Right hindlimb (tissue), 1 donor: ENCODE results near the gene EP300.
"Not testable (repeated sequence)": the region's sequence is repeated elsewhere in the genome, so short reads cannot be mapped to it uniquely, and the experiment has no call there.

Experiments used
- DNase-seq: peaks from one replicate; pipeline ENCODE4 v3.0.0-alpha.2; 2018

EP300 gene

GRCh38 chr22:41085842-41086241 lies 6.5 kb upstream of the EP300 start:
- no peak for DNase-seq

DNA sequence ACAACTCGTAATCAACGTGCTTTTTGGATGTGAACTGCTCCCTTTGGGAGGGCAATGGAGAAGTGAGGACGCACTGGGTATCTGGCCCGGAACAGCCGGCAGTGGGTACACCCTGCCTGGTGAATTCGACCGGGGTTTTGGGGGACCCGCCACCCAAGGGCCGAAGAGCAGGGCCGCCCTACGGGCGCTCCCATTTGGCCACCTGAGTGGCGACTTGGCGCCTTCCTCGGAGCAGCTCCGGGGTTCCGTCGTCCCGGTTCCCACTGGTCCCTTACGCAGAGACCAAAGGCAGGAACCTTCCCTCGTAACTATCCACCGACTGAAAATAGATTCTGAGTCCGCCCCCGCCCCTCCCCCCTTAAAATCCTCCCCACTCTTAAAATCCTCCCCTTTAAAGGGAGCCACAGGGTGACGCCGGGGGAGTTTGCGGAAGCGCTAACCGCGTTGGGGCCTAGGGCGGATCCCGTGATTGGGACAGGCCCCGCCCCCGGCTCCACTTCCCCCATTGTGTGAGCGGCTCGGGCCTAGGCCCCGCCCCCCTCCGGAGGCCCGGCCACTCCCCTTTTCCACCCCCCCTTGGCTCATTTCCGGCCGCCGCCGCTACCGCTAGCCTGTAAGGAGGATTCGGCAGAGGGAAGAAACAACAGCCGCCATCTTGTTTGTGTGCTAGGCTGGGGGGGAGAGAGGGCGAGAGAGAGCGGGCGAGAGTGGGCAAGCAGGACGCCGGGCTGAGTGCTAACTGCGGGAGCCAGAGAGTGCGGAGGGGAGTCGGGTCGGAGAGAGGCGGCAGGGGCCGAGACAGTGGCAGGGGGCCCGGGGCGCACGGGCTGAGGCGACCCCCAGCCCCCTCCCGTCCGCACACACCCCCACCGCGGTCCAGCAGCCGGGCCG lies 1.0 kb upstream of the EP300 start:
- DNase-seq: peak; percentile 100

- peak; percentile 58 for DNase-seq
Measured at GRCh38 chr22:41092847-41093411, 537 bp downstream of the EP300 start.

- peak; percentile 30 for DNase-seq
Measured at GRCh38 chr22:41094041-41094593, 1.7 kb downstream of the EP300 start.

- DNase-seq: no peak
Measured at GRCh38 chr22:41096391-41096790, 4.0 kb downstream of the EP300 start.

- no peak for DNase-seq
Measured at GRCh38 chr22:41096841-41097240, 4.4 kb downstream of the EP300 start.

- no peak for DNase-seq
Measured at GRCh38 chr22:41099036-41099435, 6.6 kb downstream of the EP300 start.

GRCh38 chr22:41106122-41106968 lies 14.0 kb downstream of the EP300 start:
- DNase-seq: no peak

GRCh38 chr22:41106969-41107325 lies 14.6 kb downstream of the EP300 start:
- DNase-seq: not testable (repeated sequence)

GRCh38 chr22:41110968-41111367 lies 18.6 kb downstream of the EP300 start:
- DNase-seq: no peak

DNA sequence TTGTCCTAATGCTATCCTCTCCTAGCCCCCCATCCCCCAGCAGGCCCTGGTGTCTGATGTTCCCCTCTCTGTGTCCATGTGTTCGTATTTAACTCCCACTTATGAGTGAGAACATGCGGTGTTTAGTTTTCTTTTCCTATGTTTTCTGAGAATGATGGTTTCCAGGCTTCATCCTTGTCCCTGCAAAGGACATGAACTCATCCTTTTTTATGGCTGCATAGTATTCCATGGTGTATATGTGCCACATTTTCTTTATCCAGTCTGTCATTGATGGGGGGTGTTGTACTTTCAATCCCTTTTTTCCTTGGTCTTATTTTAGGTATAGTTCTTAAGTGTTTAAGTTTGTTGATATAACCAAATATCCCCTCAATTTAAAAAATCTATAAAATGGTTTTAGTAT lies 23.9 kb downstream of the EP300 start:
- no peak for DNase-seq

DNA sequence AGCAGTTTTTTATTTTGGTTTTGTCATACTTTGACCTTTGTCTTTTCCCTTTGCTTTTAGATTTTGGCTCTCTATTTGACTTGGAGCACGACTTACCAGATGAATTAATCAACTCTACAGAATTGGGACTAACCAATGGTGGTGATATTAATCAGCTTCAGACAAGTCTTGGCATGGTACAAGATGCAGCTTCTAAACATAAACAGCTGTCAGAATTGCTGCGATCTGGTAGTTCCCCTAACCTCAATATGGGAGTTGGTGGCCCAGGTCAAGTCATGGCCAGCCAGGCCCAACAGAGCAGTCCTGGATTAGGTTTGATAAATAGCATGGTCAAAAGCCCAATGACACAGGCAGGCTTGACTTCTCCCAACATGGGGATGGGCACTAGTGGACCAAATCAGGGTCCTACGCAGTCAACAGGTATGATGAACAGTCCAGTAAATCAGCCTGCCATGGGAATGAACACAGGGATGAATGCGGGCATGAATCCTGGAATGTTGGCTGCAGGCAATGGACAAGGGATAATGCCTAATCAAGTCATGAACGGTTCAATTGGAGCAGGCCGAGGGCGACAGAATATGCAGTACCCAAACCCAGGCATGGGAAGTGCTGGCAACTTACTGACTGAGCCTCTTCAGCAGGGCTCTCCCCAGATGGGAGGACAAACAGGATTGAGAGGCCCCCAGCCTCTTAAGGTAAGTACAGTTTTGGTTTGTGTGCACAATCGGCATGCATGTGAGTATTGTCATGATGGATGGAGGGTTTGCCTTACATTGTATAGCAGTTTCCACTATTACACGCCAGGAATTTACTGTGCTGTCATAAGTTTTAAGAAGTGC lies 25.0 kb downstream of the EP300 start:
- no peak for DNase-seq

DNA sequence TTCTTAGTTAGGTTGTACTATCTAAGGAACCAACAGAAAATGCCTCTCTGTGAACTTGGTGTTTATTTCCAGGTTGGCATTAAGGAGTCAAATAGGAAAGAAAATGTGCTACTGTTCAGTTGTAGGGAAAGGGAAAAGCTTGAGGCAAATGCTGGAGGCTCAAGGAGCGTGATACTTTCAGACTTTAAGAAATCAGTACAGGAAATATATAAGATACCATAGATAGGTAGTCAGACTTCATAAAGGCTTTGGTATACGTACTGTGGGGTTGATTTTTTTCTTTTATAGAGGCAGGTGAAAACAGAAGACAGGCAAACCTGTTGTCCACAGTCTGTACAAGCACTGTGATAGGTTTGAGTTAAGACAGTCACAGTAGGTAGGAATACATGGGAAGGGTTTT lies 30.8 kb downstream of the EP300 start:
- no peak for DNase-seq

DNA sequence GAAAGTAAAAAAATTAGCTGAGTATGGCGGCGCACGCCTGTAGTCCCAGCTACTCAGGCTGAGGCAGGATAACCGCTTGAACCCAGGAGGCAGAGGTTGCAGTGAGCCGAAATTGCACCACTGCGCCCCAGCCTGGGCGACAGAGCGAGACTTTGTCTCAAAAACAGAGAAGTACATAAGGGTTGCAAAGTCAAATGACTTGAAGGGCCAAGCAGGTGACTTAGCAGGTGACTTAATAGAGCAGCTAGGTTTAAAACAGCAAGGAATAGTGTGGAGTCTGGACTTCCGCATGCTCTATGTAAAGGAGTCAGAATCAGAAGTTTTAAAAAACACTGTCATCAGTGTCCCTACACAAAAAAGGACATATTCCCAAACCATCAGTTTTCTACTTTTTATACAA lies 31.7 kb downstream of the EP300 start:
- no peak for DNase-seq

DNA sequence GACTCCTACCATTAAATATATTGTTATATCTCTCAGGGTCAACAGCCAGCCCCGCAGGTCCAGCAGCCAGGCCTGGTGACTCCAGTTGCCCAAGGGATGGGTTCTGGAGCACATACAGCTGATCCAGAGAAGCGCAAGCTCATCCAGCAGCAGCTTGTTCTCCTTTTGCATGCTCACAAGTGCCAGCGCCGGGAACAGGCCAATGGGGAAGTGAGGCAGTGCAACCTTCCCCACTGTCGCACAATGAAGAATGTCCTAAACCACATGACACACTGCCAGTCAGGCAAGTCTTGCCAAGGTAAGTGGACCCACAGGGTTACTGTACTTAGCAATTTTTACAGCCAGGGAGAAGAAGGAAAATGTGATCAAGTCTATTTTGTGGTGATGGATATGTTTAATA lies 35.1 kb downstream of the EP300 start:
- no peak for DNase-seq

DNA sequence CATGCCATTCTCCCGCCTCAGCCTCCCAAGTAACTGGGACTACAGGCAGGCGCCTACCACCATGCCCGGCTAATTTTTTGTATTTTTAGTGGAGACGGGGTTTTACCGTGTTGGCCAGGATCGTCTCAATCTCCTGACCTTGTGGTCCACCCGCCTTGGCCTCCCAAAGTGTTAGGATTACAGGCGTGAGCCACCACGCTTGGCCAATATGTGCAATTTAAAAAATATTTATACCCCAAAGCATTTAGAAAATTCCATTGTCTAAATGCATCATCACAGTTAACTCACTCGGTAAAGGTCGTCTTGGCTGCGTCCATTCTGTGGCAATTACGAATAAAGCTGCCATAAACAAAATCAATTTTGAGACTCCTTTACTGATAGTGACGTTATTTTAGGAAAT lies 36.2 kb downstream of the EP300 start:
- DNase-seq: no peak

DNA sequence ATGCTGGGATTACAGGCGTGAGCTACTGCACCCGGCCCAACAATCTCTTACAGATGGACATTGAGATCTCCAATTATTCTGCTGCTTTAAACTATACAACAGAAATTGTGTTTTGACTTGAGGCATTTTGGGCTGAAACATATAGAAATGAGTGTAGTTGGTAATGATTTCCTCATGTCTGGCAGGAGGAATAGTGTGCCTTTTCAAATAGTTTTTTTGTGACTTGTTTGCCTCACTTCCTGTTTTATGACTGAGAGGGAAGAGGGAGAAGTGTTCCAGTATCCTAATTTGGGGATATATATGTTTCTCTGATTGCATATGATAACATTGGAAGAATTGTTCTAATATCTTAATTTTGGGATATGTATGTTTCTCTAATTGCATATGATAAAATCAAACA lies 40.2 kb downstream of the EP300 start:
- no peak for DNase-seq

DNA sequence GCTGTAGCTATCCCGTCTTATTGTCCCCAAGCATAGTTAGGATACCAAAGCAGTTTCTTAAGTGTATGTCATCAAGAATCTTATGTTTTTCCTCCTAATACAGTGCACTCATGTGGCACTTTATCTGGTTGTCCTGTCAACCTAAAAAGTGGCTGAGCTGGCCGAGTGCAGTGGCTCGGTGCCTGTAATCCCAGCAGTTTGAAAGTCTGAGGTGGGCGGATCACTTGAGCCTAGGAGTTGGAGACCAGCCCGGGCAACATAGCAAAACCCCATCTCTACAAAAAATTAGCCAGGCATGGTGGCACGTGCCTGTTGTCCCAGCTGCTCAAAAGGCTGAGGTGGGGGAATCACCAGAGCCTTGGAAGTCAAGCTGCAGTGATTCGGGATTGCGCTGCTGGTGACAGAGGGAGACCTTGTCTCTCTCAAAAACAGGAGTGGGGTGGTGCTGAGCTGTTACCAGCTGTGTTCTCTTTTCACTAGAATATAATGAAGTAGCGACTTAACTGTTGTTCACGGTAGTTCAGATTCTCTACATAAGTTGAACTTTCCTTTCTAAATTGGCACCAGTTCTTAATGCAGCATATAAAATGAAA lies 48.1 kb downstream of the EP300 start:
- no peak for DNase-seq

- not testable (repeated sequence) for DNase-seq
Measured at GRCh38 chr22:41145921-41146320, 53.5 kb downstream of the EP300 start.

- no peak for DNase-seq
Measured at GRCh38 chr22:41146573-41146972, 54.2 kb downstream of the EP300 start.

DNA sequence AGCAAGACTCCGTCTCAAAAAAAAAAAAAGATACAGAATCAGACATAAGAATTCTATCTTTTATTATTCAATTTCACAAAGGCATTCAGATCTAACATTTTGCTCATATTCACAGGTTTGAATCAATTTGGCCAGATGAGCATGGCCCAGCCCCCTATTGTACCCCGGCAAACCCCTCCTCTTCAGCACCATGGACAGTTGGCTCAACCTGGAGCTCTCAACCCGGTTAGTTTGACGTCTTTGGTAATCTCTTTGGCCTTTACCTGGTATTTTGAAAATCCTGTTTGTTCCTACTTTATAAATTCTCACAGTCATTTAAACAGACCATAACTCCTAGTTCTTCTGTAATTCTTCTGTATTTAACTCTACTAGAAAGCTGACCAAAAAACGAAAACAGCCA lies 55.3 kb downstream of the EP300 start:
- DNase-seq: no peak

- DNase-seq: no peak
Measured at GRCh38 chr22:41152902-41153301, 60.5 kb downstream of the EP300 start.
